HL-60/S4 (cell line): ENCODE results near the gene POU5F1.

Source experiments
- in situ Hi-C: fragments of 300-500 bp; cut with MboI; formaldehyde crosslinking; loops from 2 replicates; pipeline ENCODE4 v1.14.3; 2022; ENCODE audit warnings: low sequenced_read_pairs

Gene POU5F1

GRCh38 chr6:31118178-31118577 is 52.3 kb downstream of the POU5F1 start:
- in situ Hi-C loops, result no loop called here

GRCh38 chr6:31116661-31117385 is 53.7 kb downstream of the POU5F1 start:
- in situ Hi-C loops, result no loop called here

- in situ Hi-C loops, result no loop called here
Measured at GRCh38 chr6:31115941-31116560, 54.4 kb downstream of the POU5F1 start.

GRCh38 chr6:31114970-31115849 is 55.3 kb downstream of the POU5F1 start:
- in situ Hi-C loops, result no loop called here

GRCh38 chr6:31114541-31114878 is 56.0 kb downstream of the POU5F1 start, which contains the start of gene PSORS1C1:
Gene PSORS1C1, plus strand, starts transcription at chr6:31114800. Its CDS starts 14,833 bp downstream, at chr6:31129633.
- in situ Hi-C loops, result no loop called here
